ENCODE results near the gene CBR4.
"Not testable (repeated sequence)": the region's sequence is repeated elsewhere in the genome, so short reads cannot be mapped to it uniquely, and the experiment has no call there.

Gene CBR4

DNA sequence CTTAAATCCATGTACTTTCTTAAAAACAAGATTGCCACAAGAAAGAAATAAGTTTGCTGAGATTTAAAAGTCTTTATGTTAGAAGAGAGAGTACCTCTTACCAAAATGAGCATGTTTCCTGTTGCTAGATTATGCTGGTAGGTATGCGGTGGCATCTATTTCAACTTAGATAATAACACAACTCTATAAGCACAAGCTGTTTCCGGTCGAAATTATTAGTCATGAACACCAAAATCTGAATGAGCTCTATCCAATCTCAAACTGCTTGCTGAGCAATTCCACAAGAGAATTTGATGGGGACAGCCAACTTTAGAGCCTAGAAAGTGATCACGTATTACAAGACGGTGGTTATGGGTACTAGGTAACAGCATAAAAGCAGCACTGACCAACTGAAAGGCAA is 49.3 kb downstream of the CBR4 start:
- DNase-seq (ENCODE audit: low read depth), result no peak
- no peak for TF ChIP-seq CTCF (conservative IDR thresholded peaks at IDR 0.05; ENCODE audit: low read length)
- H3K4me3 ChIP-seq (ENCODE audit: low read length), result no peak overlapping the region

GRCh38 chr4:168955674-168956073 is 54.4 kb downstream of the CBR4 start:
- TF ChIP-seq CTCF (conservative IDR thresholded peaks at IDR 0.05; ENCODE audit: low read length), result no peak
- H3K4me3 ChIP-seq (ENCODE audit: low read length), result no peak overlapping the region
- DNase-seq (ENCODE audit: low read depth), result no peak

DNA sequence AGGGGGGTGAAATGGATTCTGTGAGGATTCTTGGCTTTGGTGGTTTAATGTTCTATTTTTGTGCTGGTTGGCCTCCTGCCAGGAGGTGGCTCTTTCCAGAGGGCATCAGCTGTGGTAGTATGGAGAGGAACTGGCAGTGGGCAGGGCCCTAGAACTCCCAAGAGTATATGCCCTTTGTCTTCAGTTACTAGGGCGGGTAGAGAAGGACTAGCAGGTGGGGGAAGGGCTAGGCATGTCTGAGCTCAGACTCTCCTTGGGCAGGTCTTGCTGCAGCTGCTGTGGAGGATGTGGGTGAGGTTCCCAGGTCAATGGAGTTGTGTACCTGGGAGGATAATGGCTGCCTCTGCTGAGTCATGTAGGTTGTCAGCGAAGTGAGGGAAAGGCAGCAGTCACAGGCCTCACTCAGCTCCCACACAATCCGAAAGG is 57.2 kb downstream of the CBR4 start:
- not testable (repeated sequence) for DNase-seq (ENCODE audit: low read depth); H3K4me3 ChIP-seq (ENCODE audit: low read length)

DNA sequence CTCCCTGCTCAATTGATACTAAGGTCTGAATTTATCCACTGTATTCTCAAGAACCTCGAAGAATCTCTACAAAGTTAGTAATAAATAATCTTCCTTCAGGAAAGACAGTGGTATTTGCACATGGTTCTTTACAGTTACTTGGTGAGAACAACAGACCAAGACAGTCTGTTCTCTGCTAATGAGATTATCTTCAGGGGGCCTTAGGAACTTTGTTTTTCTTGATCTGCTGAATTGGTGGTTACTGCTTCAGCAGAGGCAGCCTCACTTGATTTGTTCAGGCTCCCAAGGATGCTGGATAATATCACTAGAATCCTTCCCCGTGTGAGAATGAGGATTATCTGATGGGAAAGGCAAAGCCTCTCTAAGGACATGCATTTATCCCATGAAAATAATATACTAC is 64.8 kb downstream of the CBR4 start:
- TF ChIP-seq CTCF (conservative IDR thresholded peaks at IDR 0.05; ENCODE audit: low read length), result no peak
- no peak overlapping the region for H3K4me3 ChIP-seq (ENCODE audit: low read length)
- DNase-seq (ENCODE audit: low read depth), result no peak

DNA sequence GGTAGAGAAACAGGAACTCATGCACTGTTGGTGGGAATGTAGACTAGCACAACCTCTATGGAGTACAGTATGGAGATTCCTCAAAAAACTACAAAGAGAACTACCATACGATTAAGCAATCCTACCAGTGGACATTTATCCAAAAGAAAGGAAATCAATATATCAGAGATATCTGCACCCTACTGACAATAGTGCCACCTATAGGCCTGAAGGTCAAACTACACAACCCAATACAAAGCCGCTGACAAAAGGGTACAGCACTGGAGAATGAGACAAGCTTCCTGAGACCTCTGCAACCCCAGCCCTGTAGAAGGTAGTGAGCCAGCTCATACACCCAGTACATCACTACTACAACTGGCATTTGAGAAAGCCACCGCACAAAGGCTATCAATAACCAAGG is 67.1 kb downstream of the CBR4 start:
- H3K4me3 ChIP-seq (ENCODE audit: low read length), result no peak overlapping the region
- no peak for DNase-seq (ENCODE audit: low read depth)
- TF ChIP-seq CTCF (conservative IDR thresholded peaks at IDR 0.05; ENCODE audit: low read length), result peak; percentile 47
